ENCODE data around the gene KLHL42.

GRCh38 chr12:27777141-27777540 is 2.9 kb upstream of the KLHL42 start:
- TF ChIP-seq EZH2 (IDR thresholded peaks at IDR 0.05) = no peak
- no peak for TF ChIP-seq POLR2AphosphoS5 (IDR thresholded peaks at IDR 0.05; ENCODE audit: borderline replicate concordance, low read depth, low read length)

All from SK-N-MC (cell line).